Panc1 (cell line): ENCODE results near the gene DYNC2I2. TPM values are rescaled to one million over a fixed set of nuclear protein-coding genes. Genes with fewer than 3 reads are reported as not detected.
"Not testable (repeated sequence)": the region's sequence is repeated elsewhere in the genome, so short reads cannot be mapped to it uniquely, and the experiment has no call there.

ENCODE experiments used
- ATAC-seq: fragments of 200-7000 bp; cut with Tn5 transposase; 2 replicates; pipeline ENCODE4 v1.9.1; 2020; ENCODE audit warnings: mild to moderate bottlenecking, moderate library complexity
- BruUV-seq: library from RNA; stranded (reverse); fragments of 400-500 nt; replicated peaks from 2 replicates; lab custom pipeline; 2021; lab: Mats Ljungman, UMichigan
- CTCF ChIA-PET: fragments of 300-600 bp; sonication (Branson Sonifier 250); formaldehyde crosslinking; loops from one replicate; lab custom pipeline; 2022; ENCODE audit warnings: antibody characterized with exemption; lab: Charles Lee
- POLR2A ChIA-PET: fragments of 300-600 bp; sonication (Branson Sonifier 250); formaldehyde crosslinking; loops from one replicate; lab custom pipeline; 2022; ENCODE audit warnings: antibody characterized with exemption; lab: Charles Lee
- DNase-seq: peaks from one replicate; pipeline ENCODE4 v3.0.0-alpha.2; 2010; ENCODE audit warnings: low read depth, low spot score
- H3K27ac ChIP-seq: 2 replicates; pipeline ENCODE4 v1.5.1; 2011; ENCODE audit warnings: mild to moderate bottlenecking, low read length, inconsistent platforms
- H3K27me3 ChIP-seq: fragments of 200-500 bp; sonication (Bioruptor generic); 2 replicates; pipeline ENCODE4 v1.6.0; 2014; ENCODE audit warnings: low read length, inconsistent platforms; ENCODE audit not compliant: control insufficient read depth, insufficient read depth
- H3K36me3 ChIP-seq: fragments of 200-500 bp; sonication (Bioruptor generic); 2 replicates; pipeline ENCODE4 v1.5.1; 2014; ENCODE audit warnings: inconsistent platforms, mild to moderate bottlenecking, low read length, moderate library complexity; ENCODE audit not compliant: control insufficient read depth, insufficient read depth
- H3K4me1 ChIP-seq: 2 replicates; pipeline ENCODE4 v1.5.1; 2011; ENCODE audit warnings: inconsistent platforms, mild to moderate bottlenecking, low read length, moderate library complexity; ENCODE audit not compliant: control insufficient read depth, insufficient read depth
- H3K4me3 ChIP-seq, 2 experiments: 2 replicates each; pipeline ENCODE4 v1.5.1; 2011 to 2012; ENCODE audit warnings: low read depth in 2 of 2, low read length in 2 of 2, mild to moderate bottlenecking in 2 of 2, inconsistent platforms in 1 of 2, moderate library complexity in 1 of 2
- H3K9me3 ChIP-seq: fragments of 200-500 bp; sonication (Bioruptor generic); 2 replicates; pipeline ENCODE4 v1.5.1; 2014; ENCODE audit warnings: low read depth, mild to moderate bottlenecking, inconsistent platforms, low read length, moderate library complexity; ENCODE audit not compliant: control insufficient read depth, insufficient read depth
- CTCF ChIP-seq: fragments of 450-650 bp; IDR thresholded peaks from 2 replicates; pipeline ENCODE4 v1.5.1; 2017; ENCODE audit warnings: mild to moderate bottlenecking
- POLR2AphosphoS5 ChIP-seq: IDR thresholded peaks from 2 replicates; pipeline ENCODE4 v1.6.1; 2012; ENCODE audit warnings: mild to moderate bottlenecking, low read depth, low read length, moderate library complexity
- SIN3A ChIP-seq: IDR thresholded peaks from 2 replicates; pipeline ENCODE4 v1.6.1; 2012; ENCODE audit warnings: low read depth, mild to moderate bottlenecking, low read length, moderate library complexity, borderline replicate concordance; ENCODE audit not compliant: insufficient read depth
- TCF7L2 ChIP-seq: IDR thresholded peaks from 2 replicates; pipeline ENCODE4 v1.6.1; 2011; ENCODE audit warnings: mild to moderate bottlenecking, low read depth, low read length, inconsistent platforms
- in situ Hi-C: cut with HindIII; loops from 2 replicates; pipeline ENCODE4 v1.10.0; 2016; ENCODE audit warnings: low sequenced_read_pairs, low pct_unique_long_range_greater_than_20kb
- intact Hi-C: fragments of 100-400 bp; cut with micrococcal nuclease; formaldehyde crosslinking; loops from one replicate; pipeline ENCODE4 v1.10.0; 2022; ENCODE audit not compliant: unreplicated experiment
- total RNA-seq: library from RNA; stranded (reverse); gene quantifications from one replicate; pipeline ENCODE4 v1.2.1, GENCODE V29; 2021; ENCODE audit not compliant: unreplicated experiment
- TF ChIP-seq, protein P1 (sequence below), 2 experiments: IDR thresholded peaks; 2 replicates each; pipeline ENCODE4 v1.6.1; 2011 to 2012; ENCODE audit warnings: low read depth in 2 of 2, control low read depth in 1 of 2, low read length in 1 of 2, mild to moderate bottlenecking in 1 of 2, moderate library complexity in 1 of 2; ENCODE audit not compliant: insufficient read depth in 1 of 2

Gene DYNC2I2
- total RNA-seq, 1 experiment from 2014 or later = 78.1 TPM

- Histone ChIP-seq H3K4me3 (no peak overlapping the region), H3K27me3 (no peaks in the 10 kb centered on the region), H3K9me3 (no peaks in the 10 kb centered on the region), H3K36me3 (no peaks in the 10 kb centered on the region), H3K4me1 (no peaks in the 10 kb centered on the region), H3K27ac (no peak overlapping the region)
- BruUV-seq = no TSS peak
- POLR2A ChIA-PET = no interaction called here
- TF ChIP-seq POLR2AphosphoS5 (no peak), CTCF (no peak), TCF7L2 (no peak), SIN3A (no peak)
- TF ChIP-seq, protein P1, sequence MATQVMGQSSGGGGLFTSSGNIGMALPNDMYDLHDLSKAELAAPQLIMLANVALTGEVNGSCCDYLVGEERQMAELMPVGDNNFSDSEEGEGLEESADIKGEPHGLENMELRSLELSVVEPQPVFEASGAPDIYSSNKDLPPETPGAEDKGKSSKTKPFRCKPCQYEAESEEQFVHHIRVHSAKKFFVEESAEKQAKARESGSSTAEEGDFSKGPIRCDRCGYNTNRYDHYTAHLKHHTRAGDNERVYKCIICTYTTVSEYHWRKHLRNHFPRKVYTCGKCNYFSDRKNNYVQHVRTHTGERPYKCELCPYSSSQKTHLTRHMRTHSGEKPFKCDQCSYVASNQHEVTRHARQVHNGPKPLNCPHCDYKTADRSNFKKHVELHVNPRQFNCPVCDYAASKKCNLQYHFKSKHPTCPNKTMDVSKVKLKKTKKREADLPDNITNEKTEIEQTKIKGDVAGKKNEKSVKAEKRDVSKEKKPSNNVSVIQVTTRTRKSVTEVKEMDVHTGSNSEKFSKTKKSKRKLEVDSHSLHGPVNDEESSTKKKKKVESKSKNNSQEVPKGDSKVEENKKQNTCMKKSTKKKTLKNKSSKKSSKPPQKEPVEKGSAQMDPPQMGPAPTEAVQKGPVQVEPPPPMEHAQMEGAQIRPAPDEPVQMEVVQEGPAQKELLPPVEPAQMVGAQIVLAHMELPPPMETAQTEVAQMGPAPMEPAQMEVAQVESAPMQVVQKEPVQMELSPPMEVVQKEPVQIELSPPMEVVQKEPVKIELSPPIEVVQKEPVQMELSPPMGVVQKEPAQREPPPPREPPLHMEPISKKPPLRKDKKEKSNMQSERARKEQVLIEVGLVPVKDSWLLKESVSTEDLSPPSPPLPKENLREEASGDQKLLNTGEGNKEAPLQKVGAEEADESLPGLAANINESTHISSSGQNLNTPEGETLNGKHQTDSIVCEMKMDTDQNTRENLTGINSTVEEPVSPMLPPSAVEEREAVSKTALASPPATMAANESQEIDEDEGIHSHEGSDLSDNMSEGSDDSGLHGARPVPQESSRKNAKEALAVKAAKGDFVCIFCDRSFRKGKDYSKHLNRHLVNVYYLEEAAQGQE (IDR thresholded peaks at IDR 0.05; ENCODE audit: insufficient read depth in 1 of 2, low read depth in 2 of 2, low read length in 1 of 2) = no peak
- ATAC-seq (no peak), DNase-seq (no peak)
- intact Hi-C loops (no loop called here), in situ Hi-C loops (no loop called here)
- CTCF ChIA-PET = no interaction called here
Observed at GRCh38 chr9:128675382-128675781, 18.7 kb upstream of the DYNC2I2 start.

GRCh38 chr9:128669786-128670185 lies 13.1 kb upstream of the DYNC2I2 start:
- Histone ChIP-seq H3K4me3 (no peak overlapping the region), H3K27ac (no peak overlapping the region), H3K27me3 (no peaks in the 10 kb centered on the region), H3K4me1 (no peaks in the 10 kb centered on the region), H3K36me3 (no peaks in the 10 kb centered on the region), H3K9me3 (no peaks in the 10 kb centered on the region)
- intact Hi-C loops = no loop called here
- no peak for ATAC-seq
- no peak for DNase-seq
- CTCF ChIA-PET = no interaction called here
- in situ Hi-C loops = no loop called here
- POLR2A ChIA-PET = no interaction called here
- no TSS peak for BruUV-seq
- TF ChIP-seq CTCF (no peak), POLR2AphosphoS5 (no peak), TCF7L2 (no peak), SIN3A (no peak)
- TF ChIP-seq, protein P1 (IDR thresholded peaks at IDR 0.05; ENCODE audit: insufficient read depth in 1 of 2, low read depth in 2 of 2, low read length in 1 of 2) = no peak

- H3K4me3 ChIP-seq, H3K27ac ChIP-seq, H3K4me1 ChIP-seq, POLR2A ChIA-PET, H3K27me3 ChIP-seq, DNase-seq, BruUV-seq, H3K9me3 ChIP-seq, in situ Hi-C loops, intact Hi-C loops, CTCF ChIA-PET, H3K36me3 ChIP-seq, ATAC-seq: not testable (repeated sequence)
Observed at GRCh38 chr9:128666481-128666941, 9.9 kb upstream of the DYNC2I2 start.
